ENCODE data around the gene EN1.
A peak's percentile ranks its signal among the peaks of the same experiment; 100 is the strongest.

The EN1 gene

DNA sequence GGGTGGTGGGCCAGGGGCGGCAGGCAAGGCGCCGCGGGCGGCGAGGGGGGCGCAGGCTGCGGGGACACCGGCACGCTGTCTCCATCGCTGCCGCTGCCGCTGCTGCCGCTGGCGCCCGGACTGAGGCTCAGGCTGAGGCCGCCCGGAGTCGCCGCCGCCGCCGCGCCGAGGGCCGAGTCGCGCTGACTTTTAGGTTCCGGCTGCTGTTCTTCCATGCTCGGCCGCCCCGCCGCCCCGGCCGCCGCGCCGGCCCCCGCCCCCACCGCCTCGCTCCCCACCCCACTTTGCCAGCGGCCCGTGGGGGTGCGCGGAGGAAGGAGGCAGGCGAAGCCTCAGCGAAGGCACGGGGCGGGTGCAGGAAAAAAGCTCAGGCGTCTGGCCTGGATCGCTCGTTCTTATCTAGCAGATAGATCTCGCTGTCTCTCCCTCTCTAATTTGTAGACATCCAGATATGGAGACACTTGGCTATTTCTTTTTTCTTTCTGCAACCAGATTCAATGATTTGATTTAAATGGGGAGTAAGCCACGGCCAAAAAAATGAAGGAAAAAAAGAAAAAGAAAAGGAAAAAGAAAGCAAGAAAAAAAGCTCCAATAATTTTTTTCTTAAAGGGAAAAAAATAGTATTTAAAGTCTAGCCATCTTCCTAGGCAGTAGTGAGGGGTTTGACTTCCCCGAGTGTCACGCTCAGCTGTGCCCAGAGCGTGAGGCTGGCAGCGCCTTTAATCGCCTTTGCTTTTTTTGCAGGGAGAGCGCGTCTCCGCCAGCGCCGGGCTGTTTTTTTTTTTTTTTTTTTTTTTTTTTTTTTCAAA is at the start of gene EN1:
EN1 (minus strand) TSS at position 696 of the 809 bp plus-strand sequence; CDS start at position 215, 481 bp downstream.
- DNase-seq (ENCODE audit: insufficient read length, low spot score) = no peak
- FAIRE-seq = no peak

DNA sequence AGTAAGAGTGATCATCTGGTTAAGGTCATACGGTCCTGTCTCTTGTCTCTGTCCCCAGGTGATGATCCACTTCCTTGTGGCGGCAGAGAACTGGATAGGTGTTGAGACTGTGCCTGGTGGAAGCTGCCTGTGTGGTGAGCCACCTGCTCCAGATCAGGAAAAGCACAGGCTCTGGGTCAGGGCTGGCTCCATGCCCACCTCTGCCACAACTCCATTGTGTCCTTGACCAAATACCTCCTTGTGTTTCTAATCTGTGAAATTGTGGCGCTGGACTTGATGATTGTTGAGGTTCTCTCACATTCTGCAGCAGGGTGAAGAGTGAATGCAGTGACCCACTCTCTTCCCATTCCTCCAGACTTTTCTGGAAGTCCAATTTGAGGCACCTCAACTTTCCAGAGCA is 45.7 kb upstream of the EN1 start:
- no peak for FAIRE-seq
- no peak for DNase-seq (ENCODE audit: insufficient read length, low spot score)

DNA sequence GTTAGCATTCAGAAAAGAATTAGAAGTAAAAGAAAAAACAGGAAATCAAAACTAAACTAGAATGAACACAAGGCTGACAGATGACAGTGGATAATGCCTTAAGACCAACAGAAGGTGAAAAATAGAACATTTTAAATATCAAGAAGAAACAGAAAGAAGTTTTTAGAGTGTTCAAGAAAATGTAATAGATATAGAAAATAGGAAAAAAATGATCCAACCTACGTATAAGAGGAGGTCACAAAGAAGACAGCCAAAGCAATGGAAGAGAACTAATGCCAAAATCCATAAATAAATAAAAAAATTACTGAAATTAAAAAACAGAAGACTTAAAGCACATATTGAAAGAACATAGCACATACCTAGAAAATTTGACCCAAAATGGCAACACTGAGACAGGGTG is 42.5 kb upstream of the EN1 start:
- no peak for FAIRE-seq
- no peak for DNase-seq (ENCODE audit: insufficient read length, low spot score)

DNA sequence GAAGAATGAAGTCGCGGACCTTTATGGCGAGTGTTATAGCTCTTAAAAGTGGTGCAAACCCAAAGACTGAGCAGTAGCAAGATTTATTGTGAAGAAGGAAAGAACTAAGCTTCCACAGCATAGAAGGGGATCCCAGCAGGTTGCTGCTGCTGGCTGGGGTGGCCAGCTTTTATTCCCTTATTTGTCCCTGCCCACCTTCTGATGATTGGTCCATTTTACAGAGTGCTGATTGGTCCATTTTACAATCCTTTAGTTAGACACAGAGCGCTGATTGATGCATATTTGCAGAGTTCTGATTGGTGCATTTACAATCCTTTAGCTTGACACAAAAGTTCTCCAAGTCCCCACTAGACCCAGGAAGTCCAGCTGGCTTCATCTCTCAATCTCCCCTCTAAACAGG is 36.3 kb upstream of the EN1 start:
- DNase-seq (ENCODE audit: insufficient read length, low spot score) (no peak), FAIRE-seq (no peak)

DNA sequence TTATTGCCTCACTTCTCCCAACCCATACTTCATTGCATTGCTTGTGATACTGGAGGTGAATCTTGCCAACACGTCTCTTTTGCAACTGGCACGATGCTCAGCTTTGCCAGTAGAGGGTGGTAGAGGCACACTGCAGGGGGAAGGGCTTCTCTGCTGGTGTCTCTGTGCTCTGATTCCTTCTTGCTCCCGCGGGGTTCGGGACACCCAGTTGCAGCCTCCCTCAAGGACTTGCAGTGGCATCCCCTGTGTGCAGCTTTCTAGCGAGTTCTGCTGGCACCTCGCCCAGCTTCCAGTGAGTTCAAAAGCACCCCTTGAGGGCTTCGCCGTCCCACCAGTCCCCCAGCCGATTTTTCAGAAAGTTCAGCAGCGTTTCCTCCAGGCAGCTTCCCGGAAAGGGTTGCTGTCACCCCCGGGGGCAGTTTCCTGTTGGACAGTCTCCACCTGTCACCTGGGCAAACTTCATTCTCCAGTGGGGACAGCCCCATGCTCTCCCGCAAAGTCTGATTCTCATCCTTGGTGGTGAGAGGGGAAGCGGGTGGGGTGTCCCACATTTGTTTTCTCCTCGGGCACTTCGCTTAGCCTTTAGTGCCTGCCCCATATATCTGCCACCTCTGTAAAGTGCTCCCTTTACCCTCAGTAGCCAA is 35.4 kb upstream of the EN1 start:
- FAIRE-seq = peak; percentile 49

DNA sequence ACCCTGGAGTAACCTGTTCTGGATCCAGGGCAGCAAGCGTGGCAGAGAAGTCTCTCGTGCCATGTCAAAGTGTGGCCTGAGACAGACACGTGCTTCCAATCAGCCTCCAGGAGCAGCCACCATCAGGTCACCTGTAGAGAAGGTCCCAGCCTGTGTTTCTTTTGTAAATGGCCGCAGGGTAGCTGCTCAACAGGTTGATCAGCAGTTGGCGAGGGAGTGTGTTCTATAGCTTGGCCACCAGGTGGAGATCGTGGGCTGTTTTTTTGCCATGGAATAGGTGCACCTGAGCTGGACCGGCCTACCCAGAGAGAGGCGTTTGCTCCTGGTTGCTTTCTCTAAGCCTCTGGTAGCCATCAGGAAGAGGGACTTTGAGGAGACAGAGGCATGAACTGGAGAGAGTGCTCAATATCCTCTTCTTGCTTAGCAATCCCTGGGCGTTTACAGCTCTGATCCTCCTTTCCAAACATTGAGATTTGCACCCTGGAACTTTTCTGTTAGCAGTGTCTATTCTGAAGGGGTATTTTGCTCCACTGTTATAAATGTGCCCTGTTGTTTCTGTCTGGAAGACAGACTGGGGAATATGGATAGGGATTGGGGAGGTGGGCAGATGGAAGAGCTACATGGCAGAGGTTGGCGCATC is 34.2 kb upstream of the EN1 start:
- peak; percentile 79 for FAIRE-seq
- peak; percentile 31 for DNase-seq (ENCODE audit: insufficient read length, low spot score)

More for the DNA sequence above, 35.4 kb upstream of the EN1 start:
- peak; percentile 35 for DNase-seq (ENCODE audit: insufficient read length, low spot score)

DNA sequence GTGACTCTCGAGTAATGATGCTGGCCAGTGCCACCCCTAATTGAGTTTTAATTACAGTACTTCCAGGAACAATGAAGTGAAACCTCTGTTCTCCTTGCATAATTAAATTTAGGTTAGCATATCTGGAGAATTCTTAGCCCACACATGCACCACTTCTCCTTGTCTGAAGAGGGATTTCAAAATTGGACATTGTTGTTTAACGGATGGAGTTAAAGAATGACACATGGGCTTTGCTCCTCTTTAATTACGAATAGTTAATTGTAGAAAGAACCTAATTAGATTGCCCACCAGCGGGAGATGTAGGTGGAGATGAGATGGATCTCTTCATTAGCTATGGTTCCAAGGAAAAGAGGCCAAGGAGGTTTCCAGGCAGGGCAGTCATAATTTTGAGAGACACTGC is 33.1 kb upstream of the EN1 start:
- DNase-seq (ENCODE audit: insufficient read length, low spot score) = no peak
- no peak for FAIRE-seq

DNA sequence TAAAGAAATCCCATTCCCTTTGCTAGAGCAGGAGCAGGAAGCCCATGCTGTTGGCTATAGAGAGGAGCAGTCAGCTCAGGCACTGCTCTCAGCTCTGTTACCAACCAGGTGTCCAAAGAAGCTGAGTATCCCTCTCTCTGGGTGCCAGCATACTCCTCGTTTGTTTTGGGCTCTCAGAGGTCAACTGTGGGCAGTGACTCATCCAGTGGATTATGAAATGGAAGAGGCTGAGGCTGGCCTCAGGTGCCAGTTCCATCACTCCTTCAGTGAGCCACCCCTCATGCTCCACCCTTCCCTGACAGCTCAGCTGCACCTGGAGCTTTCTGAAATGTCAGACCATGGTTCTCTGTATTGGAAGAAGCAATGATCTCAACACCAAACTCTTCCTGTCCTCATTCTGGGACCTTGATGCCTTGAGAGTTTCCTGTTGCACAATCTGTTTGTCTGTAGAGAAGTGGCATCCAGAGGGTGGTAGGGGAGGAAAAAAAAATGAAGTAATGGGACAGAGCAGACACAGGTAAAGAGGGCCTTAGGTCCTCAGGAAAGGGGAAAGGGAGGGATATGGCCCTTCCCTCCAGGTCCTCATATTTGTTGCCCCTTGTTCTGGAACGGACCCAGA is 31.2 kb upstream of the EN1 start:
- FAIRE-seq (no peak), DNase-seq (ENCODE audit: insufficient read length, low spot score) (no peak)

DNA sequence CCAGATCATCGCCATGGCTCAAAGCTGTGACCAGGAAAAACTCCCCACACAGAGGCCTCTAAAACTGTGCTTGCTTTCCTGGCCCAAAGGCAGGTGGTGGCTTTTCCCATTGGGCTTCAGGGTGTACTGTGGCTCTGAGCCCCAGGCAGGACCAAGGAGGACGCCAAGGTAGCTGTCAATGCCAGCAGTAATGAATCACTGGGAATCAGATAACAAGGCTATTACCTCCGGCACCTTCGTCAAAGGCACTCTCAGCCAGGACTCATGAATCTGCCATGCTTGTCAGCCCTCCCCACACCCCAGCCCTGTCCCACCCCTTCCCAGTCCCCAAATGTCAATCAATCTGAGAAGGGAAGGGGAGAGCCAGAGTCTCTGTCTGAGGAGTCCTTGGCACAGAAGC is 27.9 kb upstream of the EN1 start:
- FAIRE-seq (no peak), DNase-seq (ENCODE audit: insufficient read length, low spot score) (no peak)

DNA sequence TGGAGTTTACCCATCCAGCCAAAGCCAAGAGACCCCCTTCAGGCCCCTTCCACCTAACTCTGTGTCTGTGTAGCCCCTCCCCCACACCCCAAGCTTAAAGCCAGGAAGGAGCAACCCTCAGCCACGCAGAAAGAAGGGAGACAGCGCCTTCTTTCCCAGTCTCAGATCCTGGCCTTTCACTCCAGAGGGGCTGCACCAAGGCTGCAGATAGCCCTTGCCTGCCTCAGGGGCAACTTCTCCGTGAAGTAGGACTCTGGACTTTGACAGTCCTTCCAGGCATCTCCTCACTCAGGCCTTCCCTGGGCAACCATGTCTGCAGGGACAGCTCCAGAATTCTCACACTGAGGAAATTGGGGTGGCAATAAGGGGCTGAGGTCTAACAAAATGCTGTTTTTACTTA is 26.9 kb upstream of the EN1 start:
- DNase-seq (ENCODE audit: insufficient read length, low spot score) = no peak
- FAIRE-seq = no peak

DNA sequence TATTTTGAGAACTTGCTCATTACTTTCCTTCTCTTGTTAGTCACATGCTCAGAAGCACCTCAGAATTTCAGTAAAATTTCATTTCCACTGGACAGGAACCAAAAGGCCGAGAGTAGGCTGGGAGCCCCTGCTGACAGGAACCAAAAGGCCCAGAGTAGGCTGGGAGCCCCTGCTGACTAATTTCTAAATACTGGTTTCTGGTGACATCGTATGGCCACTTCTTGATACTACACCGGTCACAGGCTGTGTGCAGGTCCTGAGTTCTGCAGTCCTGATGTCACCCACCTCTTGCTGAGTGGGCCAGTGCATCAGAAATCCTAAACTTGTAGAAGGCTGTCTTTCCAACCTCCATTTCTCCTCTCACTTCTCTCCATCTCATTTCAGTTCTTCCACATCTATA is 17.7 kb upstream of the EN1 start:
- FAIRE-seq = no peak
- no peak for DNase-seq (ENCODE audit: insufficient read length, low spot score)

DNA sequence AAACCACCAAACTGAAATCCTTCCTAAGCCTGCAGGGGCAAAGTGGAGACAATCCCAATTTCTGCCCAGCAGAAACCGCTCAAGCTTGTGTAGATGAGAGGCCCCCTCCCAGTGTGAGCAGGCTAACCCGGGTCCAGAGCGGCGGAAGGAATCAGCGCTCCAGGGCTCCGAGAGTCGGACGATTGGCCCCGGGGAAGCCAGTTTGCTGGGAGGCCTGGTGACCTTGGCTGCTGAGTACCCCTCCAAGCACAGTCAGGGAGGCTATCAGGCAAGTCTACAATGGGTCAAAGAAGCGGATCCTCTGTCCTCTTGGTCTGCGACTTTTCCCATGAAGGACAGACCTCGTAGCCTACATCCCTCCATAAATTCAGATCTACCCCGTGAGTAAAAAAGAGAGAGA is 16.8 kb upstream of the EN1 start:
- FAIRE-seq = no peak
- no peak for DNase-seq (ENCODE audit: insufficient read length, low spot score)

DNA sequence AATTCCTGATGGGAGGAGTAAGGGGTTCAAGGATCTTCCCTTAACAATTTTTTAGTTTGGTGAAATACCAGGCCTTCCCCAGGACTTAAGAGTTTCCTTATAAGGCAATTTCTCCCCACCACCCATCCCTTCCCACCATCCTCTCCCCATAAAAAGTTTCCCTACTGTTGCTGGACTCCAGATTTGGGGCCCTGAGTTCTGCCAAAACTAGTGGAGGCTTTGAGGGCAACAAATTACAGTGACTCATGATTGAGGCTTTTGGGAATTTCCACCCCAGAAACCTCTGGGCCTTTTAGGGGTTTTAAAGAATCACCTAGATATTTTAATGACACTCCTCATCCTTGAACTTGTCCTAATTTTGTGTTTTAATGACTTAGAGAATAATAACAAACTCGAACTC is 14.3 kb upstream of the EN1 start:
- DNase-seq (ENCODE audit: insufficient read length, low spot score) (no peak), FAIRE-seq (no peak)

DNA sequence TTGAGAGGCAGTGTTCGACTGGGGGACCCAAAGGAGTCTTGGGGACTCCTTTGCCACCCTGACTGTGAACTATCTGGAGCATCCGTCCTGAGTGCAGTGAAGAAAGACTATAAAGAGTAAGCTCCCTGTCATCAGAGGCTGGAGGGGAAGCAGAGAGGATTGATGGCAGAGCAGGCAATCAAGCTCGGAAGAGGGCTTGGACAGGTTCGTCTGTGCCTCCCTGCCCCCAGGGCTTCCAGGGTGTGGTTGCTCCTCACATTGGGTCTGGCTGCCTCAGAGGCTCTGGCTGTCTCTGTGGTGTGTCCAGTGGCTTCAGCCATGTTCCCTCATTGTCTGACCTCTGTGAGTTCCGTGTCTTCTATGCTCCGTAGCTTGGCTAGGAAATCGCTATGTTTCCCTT is 13.8 kb upstream of the EN1 start:
- FAIRE-seq (no peak), DNase-seq (ENCODE audit: insufficient read length, low spot score) (no peak)

DNA sequence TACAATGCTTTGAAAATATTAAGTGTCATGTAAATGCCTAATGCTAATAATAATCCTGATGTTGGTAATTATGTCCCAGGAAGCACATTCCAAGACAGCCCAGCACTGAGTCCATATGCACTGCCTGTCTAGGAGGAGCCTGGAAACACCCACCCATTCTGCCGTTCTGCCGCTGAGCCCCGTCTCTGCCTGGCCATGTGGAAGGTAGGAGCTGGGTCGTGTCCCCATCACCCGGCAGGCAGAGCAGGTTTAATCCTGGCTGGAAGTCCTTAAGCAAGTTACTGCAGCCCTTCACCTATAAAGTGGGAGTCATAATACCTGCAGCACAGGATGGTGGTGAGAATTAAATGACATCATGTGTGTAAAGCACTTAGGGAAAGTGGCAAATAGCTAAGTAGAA is 13.1 kb upstream of the EN1 start:
- FAIRE-seq (no peak), DNase-seq (ENCODE audit: insufficient read length, low spot score) (no peak)

DNA sequence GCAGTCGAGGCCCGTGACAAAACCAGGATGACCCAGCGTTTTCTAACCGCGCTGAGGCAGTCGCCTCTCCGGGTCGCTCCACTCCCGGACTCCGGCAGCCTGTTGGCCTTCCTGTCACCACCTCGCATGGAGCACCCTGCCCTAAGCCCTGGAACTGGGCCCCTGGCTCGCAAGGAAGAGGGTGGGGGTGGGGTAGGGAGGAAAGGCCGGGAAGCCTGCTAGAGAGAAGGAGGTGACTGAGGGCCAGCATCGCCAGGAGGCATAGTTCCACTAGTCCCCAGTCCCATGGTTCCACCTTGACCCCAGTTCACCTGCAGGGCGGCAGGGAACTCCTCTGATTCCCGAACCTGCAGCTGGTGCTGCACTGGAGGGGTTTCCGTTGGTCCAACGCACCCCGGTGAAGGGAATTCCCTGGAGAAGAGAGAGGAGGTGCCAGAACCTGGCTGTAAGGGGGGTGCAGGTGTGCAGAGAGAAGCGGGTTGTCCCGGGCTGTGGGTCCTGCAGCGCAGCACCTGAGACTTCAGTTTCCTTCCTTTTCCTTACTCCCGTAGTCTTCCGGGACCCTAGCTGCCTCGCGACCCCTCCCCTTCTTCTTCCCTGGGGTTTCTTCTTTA is 11.8 kb upstream of the EN1 start:
- DNase-seq (ENCODE audit: insufficient read length, low spot score) (no peak), FAIRE-seq (no peak)

DNA sequence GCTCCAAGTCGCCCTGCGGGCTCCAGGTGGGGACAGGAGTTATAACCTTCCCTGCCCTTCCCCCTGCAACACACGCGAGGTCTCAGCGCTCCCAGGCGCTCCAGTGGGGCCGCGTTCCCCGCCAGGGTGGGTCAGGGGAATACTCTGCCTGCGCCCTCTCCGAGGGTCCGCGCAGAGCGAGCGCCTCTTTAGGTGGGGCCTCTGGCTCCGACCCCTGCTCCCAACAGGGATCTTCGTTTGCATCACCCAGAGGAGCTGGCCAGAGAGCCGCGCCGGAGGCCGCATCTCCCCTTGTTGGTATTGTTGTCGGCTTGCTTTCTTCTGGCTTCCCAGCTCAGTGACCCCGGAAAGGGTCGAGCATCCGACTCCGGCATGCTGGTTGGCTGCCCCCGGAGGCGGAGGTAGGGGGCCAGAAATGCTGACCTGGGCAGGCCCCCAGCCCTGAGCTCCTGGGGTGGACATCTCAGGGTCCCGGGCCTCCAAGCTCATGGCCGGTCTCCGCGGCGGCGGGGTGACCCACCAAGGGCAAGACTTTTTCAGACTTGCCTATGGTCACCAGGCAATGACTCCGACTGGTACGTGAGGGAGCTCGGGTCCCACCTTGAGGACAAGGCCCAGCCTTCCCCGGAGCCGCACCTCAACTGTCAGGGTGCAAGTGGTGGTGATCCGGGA is 11.2 kb upstream of the EN1 start:
- FAIRE-seq (no peak), DNase-seq (ENCODE audit: insufficient read length, low spot score) (no peak)

DNA sequence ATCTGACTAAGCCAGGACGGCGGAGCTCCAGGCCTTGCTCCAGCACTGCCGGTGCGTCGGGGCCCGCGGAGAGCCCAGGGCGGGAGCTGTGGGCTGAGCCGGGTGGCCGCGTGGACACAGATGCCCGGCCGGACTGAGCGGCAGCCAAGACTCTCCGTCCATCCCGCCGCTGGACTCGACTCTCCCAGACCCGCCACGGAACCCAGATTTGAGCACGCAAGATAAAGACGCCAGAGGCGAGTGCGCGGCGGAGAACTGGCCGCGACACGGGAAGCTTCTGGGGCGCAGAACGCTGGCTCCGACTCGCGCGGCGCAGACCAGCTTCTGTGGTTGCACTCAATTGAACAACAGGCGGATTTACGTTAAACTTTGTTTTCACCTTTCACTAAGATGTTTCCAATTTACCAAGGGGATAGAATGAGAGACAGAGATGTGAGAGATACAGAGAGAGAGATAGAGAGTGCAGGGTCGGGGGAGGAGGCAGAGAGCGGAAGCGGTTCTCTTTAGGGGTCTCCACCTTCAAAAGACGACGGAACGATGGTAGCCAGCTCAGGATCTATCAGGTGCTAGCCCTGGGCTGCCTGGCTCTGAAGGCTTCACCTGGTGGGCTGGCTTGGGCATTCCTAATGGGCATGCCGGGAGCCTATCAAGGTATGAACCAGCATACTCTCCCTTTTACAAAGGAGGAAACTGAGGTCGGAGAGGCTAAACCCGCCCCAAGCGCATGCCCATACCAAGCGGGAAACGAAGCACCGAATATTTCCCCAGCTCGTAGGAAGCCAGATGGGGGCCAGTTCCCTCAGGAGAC is 10.4 kb upstream of the EN1 start:
- FAIRE-seq (no peak), DNase-seq (ENCODE audit: insufficient read length, low spot score) (no peak)

DNA sequence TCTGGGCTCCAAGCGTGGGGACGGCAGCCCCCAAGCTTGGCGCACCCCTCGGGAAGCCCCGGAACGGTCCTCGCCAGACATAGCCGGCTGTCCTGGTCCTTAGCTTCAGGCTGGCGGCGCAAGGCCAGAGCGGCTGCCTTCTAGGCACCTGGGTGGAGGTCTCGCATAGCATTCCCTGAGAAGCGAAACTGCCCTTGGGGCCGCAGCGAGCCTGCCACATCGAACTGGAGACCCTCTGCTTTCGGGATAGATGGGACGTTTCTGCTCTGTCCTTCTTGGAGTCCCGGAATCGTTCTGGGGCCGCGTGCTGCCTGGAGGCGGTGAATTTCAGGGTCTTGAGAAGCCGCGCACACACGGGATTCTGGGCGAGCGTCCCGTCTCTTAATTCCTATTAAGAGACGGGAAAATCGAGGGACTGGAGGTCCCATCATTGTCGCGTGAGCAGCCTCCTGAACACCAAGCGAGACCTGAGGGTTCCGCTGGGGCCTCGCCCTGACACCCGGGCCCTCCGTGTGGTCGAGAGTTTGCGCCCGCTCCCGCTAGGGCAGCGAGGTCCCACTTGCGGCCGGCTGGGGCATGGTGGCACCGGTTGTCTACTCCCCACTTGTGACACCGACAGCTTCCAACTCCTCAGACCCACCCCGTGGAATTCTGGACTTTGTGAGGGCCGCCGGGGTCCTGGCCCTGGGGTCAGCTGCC is 9.7 kb upstream of the EN1 start:
- DNase-seq (ENCODE audit: insufficient read length, low spot score) (no peak), FAIRE-seq (no peak)
